ENCODE data around the gene SLC19A3. TPM values are rescaled to one million over a fixed set of nuclear protein-coding genes. Genes with fewer than 3 reads are reported as not detected.

SLC19A3 gene
- total and polyA plus RNA-seq, 7 donors: 0.69 to 8.2 (median 1.2) TPM

DNA sequence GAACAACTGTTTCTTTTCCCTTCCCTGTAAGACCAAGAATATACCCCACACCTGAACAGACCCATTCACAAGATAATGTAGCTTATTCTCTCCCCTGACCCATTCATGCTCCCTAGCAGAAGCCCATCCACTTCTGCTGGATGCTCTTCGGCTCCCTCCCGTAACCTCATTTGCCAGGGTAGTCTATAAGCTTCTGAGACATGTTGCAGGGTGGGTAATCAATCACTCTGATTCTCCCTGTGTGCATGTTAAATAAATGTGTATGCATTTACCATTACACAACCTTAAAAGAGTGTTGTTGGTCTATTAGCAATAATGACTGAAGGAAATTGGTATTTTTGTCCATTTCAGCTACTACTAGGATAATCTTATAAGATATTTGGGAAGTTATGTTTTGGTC, 1.3 kb downstream of the SLC19A3 start:
- Histone ChIP-seq H3K4me3 (no peak overlapping the region), H3K9me3 (no peaks in the 10 kb centered on the region), H3K36me3 (no peaks in the 10 kb centered on the region), H3K4me1 (peaks cover 0 to 18% (median 11%) of the 10 kb centered on the region in 4 donors), H3K27me3 (no peaks in the 10 kb centered on the region), H3K27ac (no peak overlapping the region)
- TF ChIP-seq POLR2A (IDR thresholded peaks at IDR 0.05) (no peak), EP300 (IDR thresholded peaks at IDR 0.05) (no peak), POLR2AphosphoS5 (IDR thresholded peaks at IDR 0.05) (no peak), CTCF (IDR thresholded peaks at IDR 0.05) (no peak)
- intact Hi-C loops (cut with DNase I): no loop called here
- 70 to 84% methylated on average over 2 of the region's 2 CpGs for WGBS, 2 donors
- DNase-seq: no peak

DNA sequence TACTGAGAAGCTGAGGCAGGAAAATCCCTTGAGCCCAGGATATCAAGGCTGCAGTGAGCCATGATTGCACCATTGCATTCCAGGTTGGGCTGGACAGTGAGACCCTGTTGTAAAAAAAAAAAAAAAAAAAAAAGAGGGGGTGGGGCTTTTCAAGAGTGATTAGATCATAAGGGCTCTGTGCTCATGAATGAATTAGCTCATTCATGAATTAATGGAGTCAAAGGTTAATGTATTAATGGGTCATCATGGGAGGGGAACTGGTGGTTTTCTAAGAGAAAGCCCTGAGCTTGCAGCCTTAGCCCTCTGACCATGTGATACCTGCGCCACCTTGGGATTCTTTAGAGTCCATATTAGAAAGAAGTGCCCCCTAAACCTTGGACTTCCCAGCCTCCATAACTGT, 4.5 kb downstream of the SLC19A3 start:
- no peak for TF ChIP-seq CTCF (IDR thresholded peaks at IDR 0.05)
- TF ChIP-seq POLR2A (IDR thresholded peaks at IDR 0.05): no peak
- no peak for TF ChIP-seq POLR2AphosphoS5 (IDR thresholded peaks at IDR 0.05)
- no peak for TF ChIP-seq EP300 (IDR thresholded peaks at IDR 0.05)
- Histone ChIP-seq H3K27me3 (no peaks in the 10 kb centered on the region), H3K36me3 (no peaks in the 10 kb centered on the region), H3K27ac (no peak overlapping the region), H3K4me3 (no peak overlapping the region), H3K9me3 (no peaks in the 10 kb centered on the region), H3K4me1 (peaks cover 0 to 13% (median 6%) of the 10 kb centered on the region in 4 donors)
- intact Hi-C loops (cut with DNase I): no loop called here
- 93 to 95% methylated on average over 1 of the region's 1 CpG for WGBS, 2 donors
- no peak for DNase-seq

- H3K27me3 ChIP-seq: no peaks in the 10 kb centered on the region
- WGBS, 2 donors: 95 to 96% methylated on average over 7 of the region's 7 CpGs
- no peak for DNase-seq
Observed at GRCh38 chr2:227710986-227711385, 6.8 kb downstream of the SLC19A3 start.

DNA sequence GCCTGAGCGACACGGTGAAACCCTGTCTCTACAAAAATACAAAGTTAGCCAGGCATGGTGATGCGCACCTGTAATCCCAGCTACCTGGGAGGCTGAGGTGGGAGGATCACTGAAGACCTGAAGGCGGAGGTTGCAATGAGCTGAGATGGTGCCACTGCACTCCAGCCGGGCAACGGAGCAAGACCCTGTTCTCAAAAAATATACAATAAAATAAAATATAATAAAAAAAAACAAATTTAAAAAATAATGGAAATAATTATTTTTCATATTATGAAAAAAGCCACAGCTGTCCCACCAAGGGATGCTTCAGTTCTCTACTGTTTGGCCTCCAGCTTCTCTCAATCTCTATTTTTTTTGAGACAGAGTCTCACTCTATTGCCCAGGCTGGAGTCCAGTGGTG, 10.4 kb downstream of the SLC19A3 start:
- H3K27me3 ChIP-seq: no peaks in the 10 kb centered on the region
- no peak overlapping the region for H3K27ac ChIP-seq
- H3K36me3 ChIP-seq: no peaks in the 10 kb centered on the region
- H3K4me1 ChIP-seq: no peaks in the 10 kb centered on the region
- no peaks in the 10 kb centered on the region for H3K9me3 ChIP-seq
- no peak for DNase-seq
- TF ChIP-seq POLR2AphosphoS5 (IDR thresholded peaks at IDR 0.05) (no peak), POLR2A (IDR thresholded peaks at IDR 0.05) (no peak), EP300 (IDR thresholded peaks at IDR 0.05) (no peak), CTCF (IDR thresholded peaks at IDR 0.05) (no peak)
- intact Hi-C loops (cut with DNase I): no loop called here
- 81 to 90% methylated on average over 6 of the region's 6 CpGs for WGBS, 2 donors
- H3K4me3 ChIP-seq: no peak overlapping the region

More at GRCh38 chr2:227710986-227711385, 6.8 kb downstream of the SLC19A3 start:
- H3K4me1 ChIP-seq: no peaks in the 10 kb centered on the region
- no peaks in the 10 kb centered on the region for H3K9me3 ChIP-seq
- intact Hi-C loops (cut with DNase I): no loop called here
- H3K27ac ChIP-seq: no peak overlapping the region
- H3K36me3 ChIP-seq: no peaks in the 10 kb centered on the region
- TF ChIP-seq POLR2A (IDR thresholded peaks at IDR 0.05): no peak
- TF ChIP-seq EP300 (IDR thresholded peaks at IDR 0.05): no peak
- no peak for TF ChIP-seq POLR2AphosphoS5 (IDR thresholded peaks at IDR 0.05)
- no peak for TF ChIP-seq CTCF (IDR thresholded peaks at IDR 0.05)
- no peak overlapping the region for H3K4me3 ChIP-seq

DNA sequence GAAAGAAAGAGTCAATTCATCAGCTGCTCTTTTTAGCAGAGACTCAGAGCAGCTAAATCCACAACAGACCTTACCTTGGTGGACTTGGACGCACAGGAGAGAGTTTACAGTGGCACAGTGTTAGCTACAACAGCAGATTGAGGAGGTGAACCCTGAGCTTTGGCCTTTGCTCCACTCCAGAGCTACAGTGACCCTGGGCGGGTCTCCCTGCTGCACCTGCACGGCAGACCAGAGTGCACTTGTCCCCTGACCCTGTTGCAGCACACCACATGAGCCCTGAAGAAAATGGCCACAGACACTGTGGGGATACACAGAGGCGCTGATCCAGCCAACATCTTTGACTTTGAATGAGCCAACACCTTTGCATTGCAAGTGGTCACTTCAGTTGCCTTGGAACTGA, 11.0 kb downstream of the SLC19A3 start:
- Histone ChIP-seq H3K27ac (no peak overlapping the region), H3K27me3 (no peaks in the 10 kb centered on the region), H3K36me3 (no peaks in the 10 kb centered on the region), H3K9me3 (no peaks in the 10 kb centered on the region), H3K4me3 (no peak overlapping the region), H3K4me1 (no peaks in the 10 kb centered on the region)
- no peak for TF ChIP-seq POLR2AphosphoS5 (IDR thresholded peaks at IDR 0.05)
- TF ChIP-seq POLR2A (IDR thresholded peaks at IDR 0.05): no peak
- TF ChIP-seq EP300 (IDR thresholded peaks at IDR 0.05): no peak
- 32 to 73% methylated on average over 4 of the region's 4 CpGs for WGBS, 2 donors
- DNase-seq: no peak
- intact Hi-C loops (cut with DNase I): no loop called here

Measured in sigmoid colon (tissue), 7 donors.